Nephron progenitor cell (in vitro differentiated cells): Measurements from ENCODE around the gene XRCC1.

Source experiments
- DNase-seq: peaks from one replicate; pipeline ENCODE4 v3.0.0; 2021
- H3K27ac Mint-ChIP-seq: 2 replicates; pipeline ENCODE4 v1.8.0; 2021; ENCODE audit warnings: mild to moderate bottlenecking, moderate library complexity, mixed read lengths
- H3K27me3 Mint-ChIP-seq: 2 replicates; pipeline ENCODE4 v1.8.0; 2021; ENCODE audit warnings: mild to moderate bottlenecking, low read depth, mixed read lengths; ENCODE audit not compliant: poor library complexity
- H3K36me3 Mint-ChIP-seq: 2 replicates; pipeline ENCODE4 v1.8.0; 2021; ENCODE audit warnings: low read depth, mixed read lengths
- H3K4me1 Mint-ChIP-seq: 2 replicates; pipeline ENCODE4 v1.8.0; 2021; ENCODE audit warnings: mixed read lengths
- H3K4me3 Mint-ChIP-seq: 2 replicates; pipeline ENCODE4 v1.8.0; 2021; ENCODE audit warnings: mild to moderate bottlenecking, moderate library complexity, mixed read lengths
- H3K9me3 Mint-ChIP-seq: 2 replicates; pipeline ENCODE4 v1.8.0; 2021; ENCODE audit warnings: mild to moderate bottlenecking, moderate library complexity, mixed read lengths
- CTCF ChIP-seq: fragments of 200-600 bp; sonication (generic); IDR thresholded peaks from 2 replicates; pipeline ENCODE4 v1.5.0; 2021; ENCODE audit warnings: antibody characterized with exemption

The XRCC1 gene

GRCh38 chr19:43534305-43534815, 41.0 kb downstream of the XRCC1 start:
- Mint-ChIP-seq H3K27ac (no peak overlapping the region), H3K9me3 (peaks cover 12% of the 10 kb centered on the region), H3K4me1 (peaks cover 33% of the 10 kb centered on the region), H3K36me3 (peaks cover 36% of the 10 kb centered on the region), H3K27me3 (peaks cover 2% of the 10 kb centered on the region), H3K4me3 (peak overlapping the region; percentile 86)
- DNase-seq, result no peak
- no peak for TF ChIP-seq CTCF

GRCh38 chr19:43533546-43534304, 41.6 kb downstream of the XRCC1 start:
- DNase-seq, result peak; percentile 100
- H3K27me3 Mint-ChIP-seq, result peaks cover 2% of the 10 kb centered on the region
- peaks cover 33% of the 10 kb centered on the region for H3K4me1 Mint-ChIP-seq
- peak overlapping the region; percentile 86 for H3K4me3 Mint-ChIP-seq
- no peak for TF ChIP-seq CTCF
- peaks cover 5% of the 10 kb centered on the region for H3K9me3 Mint-ChIP-seq
- H3K36me3 Mint-ChIP-seq, result peaks cover 30% of the 10 kb centered on the region
- H3K27ac Mint-ChIP-seq, result peak overlapping the region; percentile 98

GRCh38 chr19:43532962-43533545, 42.3 kb downstream of the XRCC1 start, which contains the start of gene ZNF575:
ZNF575 (plus strand) TSS chr19:43533188; CDS start chr19:43534423, 1,235 bp downstream.
- peak; percentile 91 for DNase-seq
- H3K9me3 Mint-ChIP-seq, result no peaks in the 10 kb centered on the region
- H3K4me3 Mint-ChIP-seq, result peak within 1 kb of the TSS; percentile 86
- H3K27me3 Mint-ChIP-seq, result peaks cover 2% of the 10 kb centered on the region
- peak within 1 kb of the TSS; percentile 98 for H3K27ac Mint-ChIP-seq
- peaks cover 37% of the 10 kb centered on the region for H3K4me1 Mint-ChIP-seq
- TF ChIP-seq CTCF, result no peak
- peaks cover 23% of the 10 kb centered on the region for H3K36me3 Mint-ChIP-seq

GRCh38 chr19:43532571-43532961, 42.8 kb downstream of the XRCC1 start:
- peaks cover 41% of the 10 kb centered on the region for H3K4me1 Mint-ChIP-seq
- DNase-seq, result no peak

GRCh38 chr19:43527860-43528622, 47.3 kb downstream of the XRCC1 start:
- Mint-ChIP-seq H3K27me3 (peaks cover 6% of the 10 kb centered on the region), H3K9me3 (no peaks in the 10 kb centered on the region), H3K27ac (no peak overlapping the region)

More at GRCh38 chr19:43532571-43532961, 42.8 kb downstream of the XRCC1 start:
- peaks cover 2% of the 10 kb centered on the region for H3K27me3 Mint-ChIP-seq
- no peaks in the 10 kb centered on the region for H3K9me3 Mint-ChIP-seq
- peak overlapping the region; percentile 84 for H3K4me3 Mint-ChIP-seq
- peak overlapping the region; percentile 96 for H3K27ac Mint-ChIP-seq
- no peak for TF ChIP-seq CTCF
- peaks cover 18% of the 10 kb centered on the region for H3K36me3 Mint-ChIP-seq

More at GRCh38 chr19:43527860-43528622, 47.3 kb downstream of the XRCC1 start:
- peak overlapping the region; percentile 58 for H3K4me3 Mint-ChIP-seq
- TF ChIP-seq CTCF, result no peak
- DNase-seq, result no peak
- H3K4me1 Mint-ChIP-seq, result peaks cover 46% of the 10 kb centered on the region
- no peaks in the 10 kb centered on the region for H3K36me3 Mint-ChIP-seq
